PC-3 (cell line): Measurements from ENCODE around the gene STX4.

ENCODE experiments used
- CTCF ChIP-seq: fragments of 300-600 bp; sonication (generic); conservative IDR thresholded peaks from 2 replicates; pipeline ENCODE4 v1.5.1; 2017; ENCODE audit warnings: antibody characterized with exemption, low read depth, mild to moderate bottlenecking, low read length
- EZH2 ChIP-seq: fragments of 300-600 bp; sonication (generic); IDR thresholded peaks from one replicate; pipeline ENCODE4 v1.6.1; 2017; ENCODE audit warnings: antibody characterized with exemption, mild to moderate bottlenecking, low read length; ENCODE audit not compliant: unreplicated experiment

- TF ChIP-seq CTCF = no peak
- no peak for TF ChIP-seq EZH2
Observed at GRCh38 chr16:31050280-31051030, 17.1 kb downstream of the STX4 start.
